Osteocyte (in vitro differentiated cells): ENCODE data around the gene CTPS2. TPM values are rescaled to one million over a fixed set of nuclear protein-coding genes. Genes with fewer than 3 reads are reported as not detected.
A peak's percentile ranks its signal among the peaks of the same experiment; 100 is the strongest.
"Not testable (repeated sequence)": the region's sequence is repeated elsewhere in the genome, so short reads cannot be mapped to it uniquely, and the experiment has no call there.

Experiments
- DNase-seq: peaks from one replicate; pipeline ENCODE4 v3.0.0; 2021; ENCODE audit warnings: mixed read lengths; ENCODE audit not compliant: unreplicated experiment; ENCODE audit errors: extremely low spot score
- H3K27ac Mint-ChIP-seq: one replicate; pipeline ENCODE4 v1.8.0; 2021; ENCODE audit warnings: mild to moderate bottlenecking, mixed read lengths; ENCODE audit not compliant: unreplicated experiment
- H3K27me3 Mint-ChIP-seq: one replicate; pipeline ENCODE4 v1.8.0; 2021; ENCODE audit warnings: mixed read lengths; ENCODE audit not compliant: unreplicated experiment
- H3K36me3 Mint-ChIP-seq: one replicate; pipeline ENCODE4 v1.8.0; 2021; ENCODE audit warnings: mixed read lengths; ENCODE audit not compliant: unreplicated experiment
- H3K4me1 Mint-ChIP-seq: one replicate; pipeline ENCODE4 v1.8.0; 2021; ENCODE audit warnings: mixed read lengths; ENCODE audit not compliant: unreplicated experiment
- H3K4me3 Mint-ChIP-seq: one replicate; pipeline ENCODE4 v1.8.0; 2021; ENCODE audit warnings: mild to moderate bottlenecking, moderate library complexity, mixed read lengths; ENCODE audit not compliant: unreplicated experiment
- H3K9me3 Mint-ChIP-seq: one replicate; pipeline ENCODE4 v1.8.0; 2021; ENCODE audit warnings: mixed read lengths; ENCODE audit not compliant: unreplicated experiment
- CTCF ChIP-seq: fragments of 200-600 bp; sonication (generic); IDR thresholded peaks from 2 replicates; pipeline ENCODE4 v1.5.0; 2021; ENCODE audit warnings: antibody characterized with exemption, mild to moderate bottlenecking, moderate library complexity
- total RNA-seq: library from RNA; stranded (reverse); gene quantifications from 2 replicates; pipeline ENCODE4 v1.2.1, GENCODE V29; 2021

Gene CTPS2
- total RNA-seq, 1 donor from 2014 or later: 37.1 TPM

GRCh38 chrX:16612257-16612897 lies 100.1 kb downstream of the CTPS2 start:
- TF ChIP-seq CTCF: no peak

GRCh38 chrX:16610654-16611053 lies 101.8 kb downstream of the CTPS2 start:
- peaks cover 35% of the 10 kb centered on the region for H3K36me3 Mint-ChIP-seq

More at GRCh38 chrX:16612257-16612897, 100.1 kb downstream of the CTPS2 start:
- Mint-ChIP-seq H3K27me3 (no peaks in the 10 kb centered on the region), H3K27ac (no peak overlapping the region), H3K36me3 (peaks cover 35% of the 10 kb centered on the region), H3K4me3 (no peak overlapping the region), H3K9me3 (no peaks in the 10 kb centered on the region), H3K4me1 (peaks cover 15% of the 10 kb centered on the region)
- DNase-seq: no peak

GRCh38 chrX:16610121-16610621 lies 102.3 kb downstream of the CTPS2 start:
- no peaks in the 10 kb centered on the region for H3K27me3 Mint-ChIP-seq
- no peak for DNase-seq
- no peaks in the 10 kb centered on the region for H3K9me3 Mint-ChIP-seq
- peaks cover 32% of the 10 kb centered on the region for H3K36me3 Mint-ChIP-seq
- H3K4me1 Mint-ChIP-seq: peaks cover 15% of the 10 kb centered on the region
- TF ChIP-seq CTCF: no peak
- H3K4me3 Mint-ChIP-seq: no peak overlapping the region
- peak overlapping the region; percentile 63 for H3K27ac Mint-ChIP-seq

More at GRCh38 chrX:16610654-16611053, 101.8 kb downstream of the CTPS2 start:
- H3K4me3 Mint-ChIP-seq, H3K9me3 Mint-ChIP-seq, DNase-seq, H3K27me3 Mint-ChIP-seq: not testable (repeated sequence)
- H3K4me1 Mint-ChIP-seq: peaks cover 15% of the 10 kb centered on the region
- H3K27ac Mint-ChIP-seq: peak overlapping the region; percentile 18

- Mint-ChIP-seq H3K36me3 (peaks cover 20% of the 10 kb centered on the region), H3K27me3 (no peaks in the 10 kb centered on the region), H3K9me3 (no peaks in the 10 kb centered on the region), H3K4me3 (no peak overlapping the region), H3K27ac (no peak overlapping the region), H3K4me1 (peaks cover 31% of the 10 kb centered on the region)
- no peak for TF ChIP-seq CTCF
- peak; percentile 10 for DNase-seq
These were observed 106.2 kb downstream of the CTPS2 start for GRCh38 chrX:16606142-16606720.

- H3K9me3 Mint-ChIP-seq: no peaks in the 10 kb centered on the region
- peak overlapping the region; percentile 60 for H3K27ac Mint-ChIP-seq
- H3K27me3 Mint-ChIP-seq: no peaks in the 10 kb centered on the region
- no peak for DNase-seq
- H3K4me1 Mint-ChIP-seq: peaks cover 22% of the 10 kb centered on the region
- no peak overlapping the region for H3K4me3 Mint-ChIP-seq
- peaks cover 21% of the 10 kb centered on the region for H3K36me3 Mint-ChIP-seq
- TF ChIP-seq CTCF: no peak
These were observed 108.1 kb downstream of the CTPS2 start for GRCh38 chrX:16604337-16604736.
